Measurements from ENCODE around the gene DPYSL4. TPM values are rescaled to one million over a fixed set of nuclear protein-coding genes. Genes with fewer than 3 reads are reported as not detected.

DPYSL4 gene
- polyA plus RNA-seq, 1 experiment = 5.3 TPM

- TF ChIP-seq CTCF (IDR thresholded peaks at IDR 0.05; ENCODE audit: insufficient read depth, low read depth, low read length) = no peak
- ChIA-PET POLR2A (no interaction called here), CTCF (interaction anchor here (1.0 to 1.8 kb wide), 4 partner anchors 10 to 26 kb away, joined by 3 to 8 read pairs (median 4); no protein-coding TSS in a partner anchor)
- H3K36me3 ChIP-seq (ENCODE audit: control insufficient read depth, insufficient read depth, low read length) = no peaks in the 10 kb centered on the region
- H3K4me3 ChIP-seq (ENCODE audit: low read depth, low read length) = no peak overlapping the region
- H3K27me3 ChIP-seq (ENCODE audit: control insufficient read depth, insufficient read depth, low read length) = no peaks in the 10 kb centered on the region
- DNase-seq (ENCODE audit: low read depth) = no peak
These were observed 61.2 kb downstream of the DPYSL4 start for GRCh38 chr10:132247943-132248342.

GRCh38 chr10:132248455-132249225 lies 61.9 kb downstream of the DPYSL4 start:
- no peaks in the 10 kb centered on the region for H3K36me3 ChIP-seq (ENCODE audit: control insufficient read depth, insufficient read depth, low read length)
- POLR2A ChIA-PET = no interaction called here
- CTCF ChIA-PET = interaction anchor here (1.0 to 1.8 kb wide), 4 partner anchors 11 to 26 kb away, joined by 3 to 8 read pairs (median 4); no protein-coding TSS in a partner anchor
- no peak for TF ChIP-seq CTCF (IDR thresholded peaks at IDR 0.05; ENCODE audit: insufficient read depth, low read depth, low read length)
- peak overlapping the region; percentile 40 for H3K4me3 ChIP-seq (ENCODE audit: low read depth, low read length)
- no peak for DNase-seq (ENCODE audit: low read depth)
- H3K27me3 ChIP-seq (ENCODE audit: control insufficient read depth, insufficient read depth, low read length) = no peaks in the 10 kb centered on the region

- ChIA-PET CTCF (interaction anchor here (1.8 kb wide), 1 partner anchor 12 kb away, joined by 6 read pairs; no protein-coding TSS in a partner anchor), POLR2A (no interaction called here)
- TF ChIP-seq CTCF (IDR thresholded peaks at IDR 0.05; ENCODE audit: insufficient read depth, low read depth, low read length) = no peak
- Histone ChIP-seq H3K4me3 (ENCODE audit: low read depth, low read length) (no peak overlapping the region), H3K27me3 (ENCODE audit: control insufficient read depth, insufficient read depth, low read length) (no peaks in the 10 kb centered on the region), H3K36me3 (ENCODE audit: control insufficient read depth, insufficient read depth, low read length) (no peaks in the 10 kb centered on the region)
- no peak for DNase-seq (ENCODE audit: low read depth)
These were observed 62.5 kb downstream of the DPYSL4 start for GRCh38 chr10:132249226-132249724.

GRCh38 chr10:132249824-132250375 lies 63.2 kb downstream of the DPYSL4 start:
- ChIA-PET CTCF (no interaction called here), POLR2A (no interaction called here)
- no peak for DNase-seq (ENCODE audit: low read depth)
- no peak overlapping the region for H3K4me3 ChIP-seq (ENCODE audit: low read depth, low read length)
- no peaks in the 10 kb centered on the region for H3K36me3 ChIP-seq (ENCODE audit: control insufficient read depth, insufficient read depth, low read length)
- no peaks in the 10 kb centered on the region for H3K27me3 ChIP-seq (ENCODE audit: control insufficient read depth, insufficient read depth, low read length)
- no peak for TF ChIP-seq CTCF (IDR thresholded peaks at IDR 0.05; ENCODE audit: insufficient read depth, low read depth, low read length)
